ES-I3 (cell line): ENCODE results near the gene BABAM2.

Experiments
- H3K36me3 ChIP-seq: 2 replicates; pipeline ENCODE4 v1.6.1; 2013; ENCODE audit warnings: mild to moderate bottlenecking, low read length, control low read depth, moderate library complexity; ENCODE audit not compliant: insufficient read depth
- H3K4me1 ChIP-seq: 2 replicates; pipeline ENCODE4 v1.6.1; 2013; ENCODE audit warnings: mild to moderate bottlenecking, control low read depth, low read length; ENCODE audit not compliant: insufficient read depth
- H3K9ac ChIP-seq: 2 replicates; pipeline ENCODE4 v1.6.1; 2013; ENCODE audit warnings: low read depth, mild to moderate bottlenecking, low read length, moderate library complexity
- H3K9me3 ChIP-seq: 2 replicates; pipeline ENCODE4 v1.6.1; 2013; ENCODE audit warnings: mild to moderate bottlenecking, low read length, moderate library complexity; ENCODE audit not compliant: control insufficient read depth, insufficient read depth

The BABAM2 gene

DNA sequence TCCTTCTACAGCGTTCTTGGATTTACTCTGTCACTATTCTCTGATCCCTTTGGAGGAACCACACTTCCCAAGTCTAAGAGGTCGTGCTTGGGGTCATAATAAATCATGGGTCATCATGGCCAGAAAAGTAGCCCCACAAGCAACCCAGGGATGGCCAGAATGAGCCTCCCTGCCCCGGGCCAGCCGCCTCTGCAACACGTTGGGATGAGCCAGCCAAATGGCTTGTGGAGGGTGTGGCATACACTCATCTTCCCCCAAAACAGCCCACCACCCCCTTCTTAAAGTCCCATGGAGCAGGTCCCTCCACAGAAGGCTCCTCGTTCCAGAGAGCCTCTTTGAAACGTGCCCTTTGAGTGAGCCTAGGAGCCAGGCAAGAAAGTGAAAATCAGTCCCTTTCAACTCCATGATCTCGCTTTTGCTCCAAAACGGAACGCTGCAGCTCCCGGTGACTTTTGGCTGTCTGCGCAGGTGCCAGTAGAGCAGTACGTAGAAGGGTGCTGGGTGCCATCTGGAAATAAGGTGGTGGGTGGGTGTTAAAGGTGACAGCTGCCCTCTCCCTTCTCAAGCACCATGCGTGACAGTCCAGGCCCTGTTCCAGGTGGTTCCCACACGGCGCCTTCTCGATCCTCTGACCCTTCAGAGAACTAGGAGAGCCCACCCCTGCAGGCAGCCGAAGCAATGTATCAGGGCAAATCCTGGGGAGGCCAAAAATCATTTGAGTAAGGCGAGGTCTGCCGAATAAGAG, 453.6 kb downstream of the BABAM2 start:
- H3K4me1 ChIP-seq, result peaks cover 17% of the 10 kb centered on the region
- no peaks in the 10 kb centered on the region for H3K36me3 ChIP-seq
- H3K9ac ChIP-seq, result no peak overlapping the region
- no peaks in the 10 kb centered on the region for H3K9me3 ChIP-seq

- H3K4me1 ChIP-seq, result peaks cover 15% of the 10 kb centered on the region
- H3K36me3 ChIP-seq, result no peaks in the 10 kb centered on the region
- no peak overlapping the region for H3K9ac ChIP-seq
- no peaks in the 10 kb centered on the region for H3K9me3 ChIP-seq
These were observed 454.3 kb downstream of the BABAM2 start for GRCh38 chr2:28344756-28345373.

DNA sequence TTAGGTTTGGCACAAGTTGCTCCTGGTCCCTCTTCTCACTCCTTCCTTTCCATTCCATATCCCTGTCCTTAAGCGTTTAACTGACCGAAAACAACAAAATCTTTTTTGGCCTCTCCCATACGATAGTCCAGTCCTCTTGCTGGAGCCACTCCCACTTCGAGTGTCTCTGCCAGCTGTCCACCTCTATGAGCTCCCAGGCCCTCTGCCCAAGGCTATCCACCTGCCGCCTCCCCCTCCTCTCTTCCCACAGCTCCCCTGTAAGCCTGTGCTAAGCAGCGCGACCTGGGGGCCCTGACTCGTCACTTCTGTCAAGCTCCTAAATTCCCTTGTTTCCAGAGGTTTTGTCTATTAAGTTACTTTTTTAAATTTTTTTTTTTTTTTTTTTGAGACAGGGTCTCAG, 455.1 kb downstream of the BABAM2 start:
- Histone ChIP-seq H3K4me1 (peaks cover 15% of the 10 kb centered on the region), H3K9ac (no peak overlapping the region), H3K36me3 (no peaks in the 10 kb centered on the region), H3K9me3 (no peaks in the 10 kb centered on the region)

DNA sequence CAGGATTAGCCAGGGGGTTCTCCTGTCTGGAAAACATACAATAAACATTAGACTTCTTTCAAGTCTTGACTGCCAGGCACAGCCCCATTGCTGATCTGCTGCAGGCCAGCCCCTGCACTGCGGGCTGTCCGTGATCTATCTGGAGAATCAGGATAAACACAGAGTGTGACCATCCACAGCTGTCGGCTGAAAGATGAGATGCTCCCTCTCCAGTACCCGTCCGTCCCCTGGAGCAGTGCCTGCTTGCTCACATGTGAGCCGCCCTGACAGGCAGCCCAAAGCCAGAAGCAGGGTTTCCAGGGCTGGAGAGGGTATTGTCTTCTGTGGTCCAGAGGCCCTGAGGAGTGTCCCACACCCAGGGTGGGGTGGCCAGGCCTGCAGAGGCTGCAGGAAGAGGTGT, 456.1 kb downstream of the BABAM2 start:
- Histone ChIP-seq H3K36me3 (no peaks in the 10 kb centered on the region), H3K4me1 (peaks cover 18% of the 10 kb centered on the region), H3K9ac (no peak overlapping the region), H3K9me3 (no peaks in the 10 kb centered on the region)

GRCh38 chr2:28347193-28347592, 456.7 kb downstream of the BABAM2 start:
- H3K36me3 ChIP-seq, result no peaks in the 10 kb centered on the region
- H3K4me1 ChIP-seq, result peaks cover 16% of the 10 kb centered on the region
- H3K9ac ChIP-seq, result no peak overlapping the region
- no peaks in the 10 kb centered on the region for H3K9me3 ChIP-seq

- Histone ChIP-seq H3K4me1 (peaks cover 12% of the 10 kb centered on the region), H3K9ac (no peak overlapping the region), H3K36me3 (no peaks in the 10 kb centered on the region), H3K9me3 (no peaks in the 10 kb centered on the region)
These were observed 457.1 kb downstream of the BABAM2 start for GRCh38 chr2:28347596-28347995.

GRCh38 chr2:28348149-28348567, 457.6 kb downstream of the BABAM2 start:
- H3K9me3 ChIP-seq, result no peaks in the 10 kb centered on the region
- H3K9ac ChIP-seq, result no peak overlapping the region
- H3K36me3 ChIP-seq, result no peaks in the 10 kb centered on the region
- peaks cover 7% of the 10 kb centered on the region for H3K4me1 ChIP-seq

GRCh38 chr2:28348921-28349320, 458.4 kb downstream of the BABAM2 start:
- Histone ChIP-seq H3K36me3 (no peaks in the 10 kb centered on the region), H3K9me3 (no peaks in the 10 kb centered on the region), H3K9ac (no peak overlapping the region), H3K4me1 (peaks cover 4% of the 10 kb centered on the region; the same call in 1 of the 2 replicates)

DNA sequence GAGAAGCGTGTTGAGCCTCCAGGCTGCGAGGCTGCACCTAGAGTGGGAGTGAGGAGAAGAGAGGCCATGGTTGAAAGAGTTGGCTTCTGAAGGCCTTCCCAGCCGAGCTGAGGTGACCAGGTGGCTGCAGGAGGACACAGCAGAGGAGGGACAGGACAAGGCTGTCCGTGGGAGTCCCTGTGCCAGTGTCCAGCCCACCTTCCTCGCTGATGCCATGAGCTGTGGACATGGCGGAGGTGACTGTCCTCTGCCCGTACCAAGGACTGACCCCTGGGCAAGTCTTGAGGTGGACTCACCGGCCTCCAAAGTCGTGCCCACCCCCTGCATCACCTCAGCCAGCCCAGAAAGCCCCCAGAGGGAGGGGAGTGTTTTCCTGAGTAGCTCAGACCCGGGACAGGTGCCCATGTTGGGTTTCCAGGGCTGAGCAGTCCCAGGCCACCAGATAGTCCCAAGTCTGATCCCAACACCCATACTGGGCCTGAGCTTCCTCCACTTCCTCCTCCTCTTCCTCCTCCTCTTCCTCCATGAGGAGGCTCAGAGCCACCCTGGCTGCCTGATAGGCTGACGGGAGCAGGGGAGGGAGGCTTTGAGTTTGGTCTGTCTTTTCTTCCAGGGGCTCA, 459.1 kb downstream of the BABAM2 start:
- peaks cover 4% of the 10 kb centered on the region; the same call in 1 of the 2 replicates for H3K4me1 ChIP-seq
- no peaks in the 10 kb centered on the region for H3K36me3 ChIP-seq
- no peaks in the 10 kb centered on the region for H3K9me3 ChIP-seq
- H3K9ac ChIP-seq, result no peak overlapping the region

DNA sequence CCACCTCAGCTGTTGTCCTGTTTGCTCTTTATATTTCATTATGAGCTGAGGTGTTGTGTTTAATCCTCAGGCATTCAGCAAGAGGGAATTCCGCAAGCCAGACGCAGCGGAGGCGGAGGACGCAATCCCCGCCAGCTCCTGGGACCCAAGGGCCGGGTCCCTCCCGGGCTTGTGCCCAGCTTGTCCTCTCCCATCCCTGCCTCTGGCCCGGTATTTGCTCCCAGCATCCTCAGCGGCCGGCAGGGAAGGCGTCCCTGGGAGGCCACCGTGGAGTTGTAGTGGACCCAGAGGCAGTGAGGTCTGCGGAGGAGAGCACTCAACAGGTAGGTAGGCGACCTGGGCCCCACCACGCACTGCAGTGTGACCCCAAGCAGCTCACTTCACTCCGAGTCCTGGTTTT, 459.7 kb downstream of the BABAM2 start:
- no peaks in the 10 kb centered on the region for H3K9me3 ChIP-seq
- no peak overlapping the region for H3K9ac ChIP-seq

GRCh38 chr2:28350791-28351285, 460.3 kb downstream of the BABAM2 start:
- Histone ChIP-seq H3K9me3 (no peaks in the 10 kb centered on the region), H3K4me1 (peaks cover 4% of the 10 kb centered on the region; the same call in 1 of the 2 replicates), H3K9ac (no peak overlapping the region), H3K36me3 (no peaks in the 10 kb centered on the region)

More for the DNA sequence above, 459.7 kb downstream of the BABAM2 start:
- Histone ChIP-seq H3K36me3 (no peaks in the 10 kb centered on the region), H3K4me1 (peaks cover 4% of the 10 kb centered on the region; the same call in 1 of the 2 replicates)

DNA sequence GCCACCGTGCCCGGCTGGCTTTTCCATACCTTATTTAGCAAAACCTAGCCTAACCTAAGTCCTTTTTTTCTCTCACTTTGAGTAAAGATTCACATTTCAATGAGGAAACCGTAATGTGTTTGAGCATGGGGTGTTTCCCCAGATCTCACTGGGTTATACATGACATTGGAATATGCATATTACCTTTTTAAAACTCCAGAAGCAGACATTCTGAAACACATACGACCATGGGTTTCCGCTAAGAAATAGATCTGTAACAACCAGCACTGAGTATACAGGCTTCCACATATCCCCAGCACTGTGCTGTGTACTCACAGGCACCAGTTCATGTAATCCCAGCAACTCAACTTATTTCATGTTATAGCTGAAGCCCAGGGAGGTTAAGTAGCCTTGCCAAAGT, 461.1 kb downstream of the BABAM2 start:
- Histone ChIP-seq H3K36me3 (no peaks in the 10 kb centered on the region), H3K4me1 (peaks cover 4% of the 10 kb centered on the region; the same call in 1 of the 2 replicates), H3K9ac (no peak overlapping the region), H3K9me3 (no peaks in the 10 kb centered on the region)

- Histone ChIP-seq H3K9ac (no peak overlapping the region), H3K36me3 (no peaks in the 10 kb centered on the region), H3K9me3 (no peaks in the 10 kb centered on the region), H3K4me1 (peaks cover 4% of the 10 kb centered on the region; the same call in 1 of the 2 replicates)
These were observed 461.6 kb downstream of the BABAM2 start for GRCh38 chr2:28352104-28352503.

GRCh38 chr2:28352610-28353195, 462.2 kb downstream of the BABAM2 start:
- no peaks in the 10 kb centered on the region for H3K9me3 ChIP-seq
- no peak overlapping the region for H3K9ac ChIP-seq
- peaks cover 4% of the 10 kb centered on the region; the same call in 1 of the 2 replicates for H3K4me1 ChIP-seq
- no peaks in the 10 kb centered on the region for H3K36me3 ChIP-seq
